AG20443 (cell line): ENCODE results near the gene RBM10.
"Not testable (repeated sequence)": the region's sequence is repeated elsewhere in the genome, so short reads cannot be mapped to it uniquely, and the experiment has no call there.

Source experiments
- DNase-seq: peaks from one replicate; pipeline ENCODE4 v3.0.0; 2012; ENCODE audit warnings: low spot score, mixed read lengths

Gene RBM10

GRCh38 chrX:47144626-47145394, at the start of gene RBM10, which contains the start of gene NDUFB11:
Gene RBM10, plus strand, starts transcription at chrX:47145221. Its CDS starts 2,261 bp downstream, at chrX:47147482.
Gene NDUFB11, minus strand, starts transcription at chrX:47144702. Its CDS starts 23 bp downstream, at chrX:47144679.
- DNase-seq: peak; percentile 92

- no peak for DNase-seq
These were observed 48.0 kb upstream of the RBM10 start for GRCh38 chrX:47097018-47097417.

- no peak for DNase-seq
These were observed 46.5 kb upstream of the RBM10 start for GRCh38 chrX:47098338-47099094.

GRCh38 chrX:47101206-47101605, 43.8 kb upstream of the RBM10 start:
- DNase-seq: no peak

GRCh38 chrX:47110936-47111615, 33.9 kb upstream of the RBM10 start:
- not testable (repeated sequence) for DNase-seq

GRCh38 chrX:47112316-47112954, 32.6 kb upstream of the RBM10 start:
- no peak for DNase-seq

GRCh38 chrX:47116551-47117110, 28.4 kb upstream of the RBM10 start:
- not testable (repeated sequence) for DNase-seq

- not testable (repeated sequence) for DNase-seq
These were observed 20.6 kb upstream of the RBM10 start for GRCh38 chrX:47124466-47124865.

GRCh38 chrX:47129157-47129898, 15.7 kb upstream of the RBM10 start:
- DNase-seq: peak; percentile 90

GRCh38 chrX:47129899-47130358, 15.1 kb upstream of the RBM10 start:
- no peak for DNase-seq

GRCh38 chrX:47133493-47133892, 11.5 kb upstream of the RBM10 start:
- DNase-seq: no peak

GRCh38 chrX:47135650-47136049, 9.4 kb upstream of the RBM10 start:
- DNase-seq: peak; percentile 18

GRCh38 chrX:47138171-47138570, 6.8 kb upstream of the RBM10 start:
- no peak for DNase-seq

GRCh38 chrX:47143894-47144625, 961 bp upstream of the RBM10 start:
- peak; percentile 64 for DNase-seq

GRCh38 chrX:47145395-47146120, 537 bp downstream of the RBM10 start:
- peak; percentile 48 for DNase-seq

GRCh38 chrX:47146121-47146935, 1.3 kb downstream of the RBM10 start:
- DNase-seq: no peak

GRCh38 chrX:47146936-47147859, 2.2 kb downstream of the RBM10 start:
- no peak for DNase-seq
